Measurements from ENCODE around the gene ENKUR. TPM values are rescaled to one million over a fixed set of nuclear protein-coding genes. Genes with fewer than 3 reads are reported as not detected.

Gene ENKUR
- total RNA-seq, 1 experiment from 2014 or later: not detected

DNA sequence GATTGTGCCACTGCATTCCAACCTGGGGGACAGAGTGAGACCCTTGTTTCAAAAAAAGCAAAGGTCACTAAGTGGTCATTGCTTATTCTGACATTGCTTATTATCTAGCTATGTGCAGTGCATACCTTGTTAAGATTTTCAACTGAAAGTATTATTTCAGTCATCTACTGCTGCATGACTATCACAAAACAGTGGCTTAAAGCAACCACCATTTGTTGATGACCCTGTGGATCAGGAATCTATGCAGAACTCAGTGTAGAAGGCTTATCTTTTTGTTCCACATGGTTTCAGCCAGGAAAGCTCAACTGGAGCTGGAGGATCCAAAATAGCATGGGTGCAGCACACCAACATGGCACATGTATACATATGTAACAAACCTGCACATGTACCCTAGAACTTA, 23.6 kb upstream of the ENKUR start:
- H3K9me2 ChIP-seq (replicated peaks; ENCODE audit: insufficient read depth, low read length): no peaks in the 10 kb centered on the region
- H3K9me3 ChIP-seq (ENCODE audit: low read length): peaks cover 13% of the 10 kb centered on the region; the same call in 1 of the 2 replicates
- no peak overlapping the region for H3K27ac ChIP-seq (ENCODE audit: low read length)
- H3K79me2 ChIP-seq (ENCODE audit: low read length): no peaks in the 10 kb centered on the region
- H3K9ac ChIP-seq (ENCODE audit: low read length): no peak overlapping the region
- no peaks in the 10 kb centered on the region for H3K4me1 ChIP-seq (ENCODE audit: low read length)
- H3K4me3 ChIP-seq (ENCODE audit: low read length): no peak overlapping the region
- H2AFZ ChIP-seq (ENCODE audit: low read length): no peak overlapping the region
- no peaks in the 10 kb centered on the region for H3K36me3 ChIP-seq (ENCODE audit: insufficient read depth, low read length)
- no peak overlapping the region for H3K4me2 ChIP-seq (ENCODE audit: low read depth, low read length, poor library complexity, severe bottlenecking)
- no peaks in the 10 kb centered on the region for H3K27me3 ChIP-seq (ENCODE audit: low read length)
- H4K20me1 ChIP-seq (ENCODE audit: insufficient read depth, low read depth, low read length): no peaks in the 10 kb centered on the region
- no peak for DNase-seq

DNA sequence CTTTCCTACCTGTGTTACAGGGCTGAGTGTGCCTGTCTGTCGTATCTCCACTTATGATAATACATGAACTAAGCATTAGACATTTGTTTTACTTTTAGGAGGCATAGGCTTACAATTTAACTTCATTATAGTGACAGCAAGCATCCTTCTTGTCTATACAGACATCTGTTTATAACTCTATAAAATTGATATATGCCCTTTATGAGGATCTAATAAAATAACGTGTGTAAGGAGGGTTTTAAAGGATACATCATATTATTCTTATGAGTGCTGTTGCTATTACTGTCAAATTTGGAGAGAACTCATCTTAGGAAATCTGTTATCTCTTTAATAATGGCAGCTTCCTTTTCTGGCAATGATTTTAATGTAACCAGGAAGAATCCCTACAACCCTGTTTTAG, 22.4 kb upstream of the ENKUR start:
- H3K79me2 ChIP-seq (ENCODE audit: low read length): no peaks in the 10 kb centered on the region

DNA sequence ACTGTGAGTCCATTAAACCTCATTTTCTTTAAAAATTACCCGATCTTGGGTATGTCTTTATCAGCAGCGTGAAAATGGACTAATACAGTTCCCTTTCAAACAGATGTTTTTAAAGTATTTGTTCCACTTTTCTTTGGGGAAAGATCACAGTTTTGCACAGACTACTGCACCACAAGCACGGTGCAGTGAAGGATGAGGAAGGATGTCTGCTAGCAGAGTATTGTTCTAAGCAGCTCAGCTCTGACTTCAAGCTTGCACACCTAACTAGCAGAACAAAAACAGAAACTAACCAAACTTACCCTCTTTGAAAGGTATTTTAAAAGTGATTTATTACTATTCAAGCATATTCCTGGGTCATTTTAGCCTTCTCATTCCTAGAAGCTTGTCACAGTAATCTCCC, 20.4 kb upstream of the ENKUR start:
- Histone ChIP-seq H3K27me3 (ENCODE audit: low read length) (no peaks in the 10 kb centered on the region), H3K9me3 (ENCODE audit: low read length) (peaks cover 5% of the 10 kb centered on the region; the same call in 1 of the 2 replicates), H4K20me1 (ENCODE audit: insufficient read depth, low read depth, low read length) (no peaks in the 10 kb centered on the region), H3K4me2 (ENCODE audit: low read depth, low read length, poor library complexity, severe bottlenecking) (no peak overlapping the region), H2AFZ (ENCODE audit: low read length) (no peak overlapping the region), H3K9me2 (replicated peaks; ENCODE audit: insufficient read depth, low read length) (no peaks in the 10 kb centered on the region), H3K79me2 (ENCODE audit: low read length) (no peaks in the 10 kb centered on the region), H3K4me1 (ENCODE audit: low read length) (no peaks in the 10 kb centered on the region), H3K36me3 (ENCODE audit: insufficient read depth, low read length) (no peaks in the 10 kb centered on the region), H3K27ac (ENCODE audit: low read length) (no peak overlapping the region), H3K9ac (ENCODE audit: low read length) (no peak overlapping the region), H3K4me3 (ENCODE audit: low read length) (no peak overlapping the region)
- no peak for DNase-seq

More for the DNA sequence above, 22.4 kb upstream of the ENKUR start:
- no peaks in the 10 kb centered on the region for H3K4me1 ChIP-seq (ENCODE audit: low read length)
- no peaks in the 10 kb centered on the region for H3K27me3 ChIP-seq (ENCODE audit: low read length)
- no peaks in the 10 kb centered on the region for H3K36me3 ChIP-seq (ENCODE audit: insufficient read depth, low read length)
- H3K4me2 ChIP-seq (ENCODE audit: low read depth, low read length, poor library complexity, severe bottlenecking): no peak overlapping the region
- no peaks in the 10 kb centered on the region for H4K20me1 ChIP-seq (ENCODE audit: insufficient read depth, low read depth, low read length)
- H3K4me3 ChIP-seq (ENCODE audit: low read length): no peak overlapping the region
- H2AFZ ChIP-seq (ENCODE audit: low read length): no peak overlapping the region
- H3K27ac ChIP-seq (ENCODE audit: low read length): no peak overlapping the region
- no peak for DNase-seq
- H3K9ac ChIP-seq (ENCODE audit: low read length): no peak overlapping the region
- no peaks in the 10 kb centered on the region for H3K9me2 ChIP-seq (replicated peaks; ENCODE audit: insufficient read depth, low read length)
- peaks cover 9% of the 10 kb centered on the region; the same call in 1 of the 2 replicates for H3K9me3 ChIP-seq (ENCODE audit: low read length)

DNA sequence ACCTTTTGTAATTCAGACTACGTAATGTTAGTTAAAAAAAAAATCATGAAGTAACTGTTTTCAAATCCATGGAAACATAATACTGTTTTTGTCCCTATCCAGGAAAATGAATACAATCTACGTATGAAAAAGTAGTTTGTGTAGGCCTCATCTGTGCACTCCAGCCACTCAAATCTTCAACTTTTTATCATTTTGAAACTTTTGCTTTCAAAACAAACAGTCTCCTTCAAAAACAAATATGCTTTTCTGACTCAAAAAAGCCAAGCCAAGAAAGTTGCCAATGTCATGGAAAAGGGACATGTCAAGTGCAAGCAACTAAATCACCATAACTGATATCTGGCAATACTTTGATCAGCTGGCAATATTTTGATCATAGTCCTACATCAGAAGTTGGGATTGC, 13.6 kb upstream of the ENKUR start:
- no peaks in the 10 kb centered on the region for H3K4me1 ChIP-seq (ENCODE audit: low read length)
- H3K9me2 ChIP-seq (replicated peaks; ENCODE audit: insufficient read depth, low read length): no peaks in the 10 kb centered on the region
- no peak overlapping the region for H3K4me3 ChIP-seq (ENCODE audit: low read length)
- no peak overlapping the region for H3K27ac ChIP-seq (ENCODE audit: low read length)
- H3K36me3 ChIP-seq (ENCODE audit: insufficient read depth, low read length): no peaks in the 10 kb centered on the region
- no peaks in the 10 kb centered on the region for H4K20me1 ChIP-seq (ENCODE audit: insufficient read depth, low read depth, low read length)
- no peak overlapping the region for H3K9ac ChIP-seq (ENCODE audit: low read length)
- peaks cover 5% of the 10 kb centered on the region; the same call in 1 of the 2 replicates for H3K9me3 ChIP-seq (ENCODE audit: low read length)
- H3K27me3 ChIP-seq (ENCODE audit: low read length): no peaks in the 10 kb centered on the region
- H3K4me2 ChIP-seq (ENCODE audit: low read depth, low read length, poor library complexity, severe bottlenecking): no peak overlapping the region
- no peak overlapping the region for H2AFZ ChIP-seq (ENCODE audit: low read length)
- no peaks in the 10 kb centered on the region for H3K79me2 ChIP-seq (ENCODE audit: low read length)
- DNase-seq: no peak

DNA sequence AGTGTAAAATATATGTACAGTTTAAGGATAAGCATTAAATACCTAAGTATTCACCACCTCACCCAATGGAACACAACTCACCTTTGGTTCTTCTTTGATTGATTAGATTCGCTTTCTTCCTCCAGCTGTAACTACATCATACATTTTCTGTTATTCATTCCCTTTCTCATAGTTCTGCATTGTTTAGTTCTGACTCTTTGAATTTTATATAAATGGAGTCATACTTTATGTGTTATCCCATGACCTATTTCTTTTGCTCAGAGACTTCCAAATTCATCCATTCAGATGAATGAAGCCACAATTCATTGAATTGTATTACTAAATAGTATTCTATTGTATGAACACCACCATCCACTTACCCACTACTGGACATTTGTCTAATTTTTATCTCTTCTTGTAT, 12.8 kb upstream of the ENKUR start:
- no peaks in the 10 kb centered on the region for H3K36me3 ChIP-seq (ENCODE audit: insufficient read depth, low read length)
- H2AFZ ChIP-seq (ENCODE audit: low read length): no peak overlapping the region
- H3K9ac ChIP-seq (ENCODE audit: low read length): no peak overlapping the region
- no peaks in the 10 kb centered on the region for H4K20me1 ChIP-seq (ENCODE audit: insufficient read depth, low read depth, low read length)
- H3K27me3 ChIP-seq (ENCODE audit: low read length): no peaks in the 10 kb centered on the region
- DNase-seq: no peak
- H3K4me3 ChIP-seq (ENCODE audit: low read length): no peak overlapping the region
- no peak overlapping the region for H3K4me2 ChIP-seq (ENCODE audit: low read depth, low read length, poor library complexity, severe bottlenecking)
- H3K9me2 ChIP-seq (replicated peaks; ENCODE audit: insufficient read depth, low read length): no peaks in the 10 kb centered on the region
- no peak overlapping the region for H3K27ac ChIP-seq (ENCODE audit: low read length)
- peaks cover 5% of the 10 kb centered on the region; the same call in 1 of the 2 replicates for H3K9me3 ChIP-seq (ENCODE audit: low read length)
- H3K79me2 ChIP-seq (ENCODE audit: low read length): no peaks in the 10 kb centered on the region
- H3K4me1 ChIP-seq (ENCODE audit: low read length): no peaks in the 10 kb centered on the region

DNA sequence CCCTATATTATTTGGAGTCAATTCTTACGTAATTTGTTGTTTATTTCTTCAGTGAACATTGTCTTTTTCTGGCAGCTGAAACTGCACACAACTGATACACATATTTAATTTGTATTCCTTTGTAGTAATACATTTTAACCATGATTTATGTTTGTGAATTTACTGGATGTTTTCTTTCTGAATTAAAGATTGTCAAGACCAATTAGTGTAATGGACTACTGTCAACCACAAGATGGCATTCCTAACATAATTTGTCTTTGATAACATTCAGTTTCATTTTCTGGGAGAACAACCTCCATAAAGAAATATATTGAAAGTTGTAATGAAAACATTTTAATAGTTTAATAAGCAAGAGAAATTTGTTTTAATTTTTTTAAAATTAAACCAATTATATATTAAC, 10.5 kb upstream of the ENKUR start:
- H3K9me3 ChIP-seq (ENCODE audit: low read length): peaks cover 13% of the 10 kb centered on the region
- H4K20me1 ChIP-seq (ENCODE audit: insufficient read depth, low read depth, low read length): no peaks in the 10 kb centered on the region
- no peaks in the 10 kb centered on the region for H3K79me2 ChIP-seq (ENCODE audit: low read length)
- H3K27me3 ChIP-seq (ENCODE audit: low read length): no peaks in the 10 kb centered on the region
- H3K4me2 ChIP-seq (ENCODE audit: low read depth, low read length, poor library complexity, severe bottlenecking): no peak overlapping the region
- H3K36me3 ChIP-seq (ENCODE audit: insufficient read depth, low read length): no peaks in the 10 kb centered on the region
- H3K9ac ChIP-seq (ENCODE audit: low read length): no peak overlapping the region
- no peak for DNase-seq
- no peak overlapping the region for H3K4me3 ChIP-seq (ENCODE audit: low read length)
- no peaks in the 10 kb centered on the region for H3K9me2 ChIP-seq (replicated peaks; ENCODE audit: insufficient read depth, low read length)
- no peak overlapping the region for H3K27ac ChIP-seq (ENCODE audit: low read length)
- no peaks in the 10 kb centered on the region for H3K4me1 ChIP-seq (ENCODE audit: low read length)
- H2AFZ ChIP-seq (ENCODE audit: low read length): no peak overlapping the region

DNA sequence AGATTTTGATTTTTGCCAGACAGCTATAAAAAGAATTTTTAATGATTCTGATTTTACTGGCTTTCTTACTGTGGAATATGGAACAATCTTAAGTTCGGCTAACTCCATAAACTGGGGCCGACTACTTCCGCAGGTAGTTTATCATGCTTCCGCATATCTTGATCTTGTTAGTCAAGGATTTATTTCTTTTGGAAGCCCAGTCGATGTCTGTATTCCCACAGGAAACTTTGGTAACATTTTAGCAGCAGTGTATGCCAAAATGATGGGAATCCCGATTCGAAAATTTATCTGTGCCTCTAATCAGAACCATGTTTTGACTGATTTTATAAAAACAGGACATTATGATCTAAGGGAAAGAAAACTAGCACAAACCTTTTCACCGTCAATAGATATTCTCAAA, 8.6 kb upstream of the ENKUR start:
- Histone ChIP-seq H3K79me2 (ENCODE audit: low read length) (no peaks in the 10 kb centered on the region), H3K4me3 (ENCODE audit: low read length) (no peak overlapping the region), H3K9ac (ENCODE audit: low read length) (no peak overlapping the region), H3K27me3 (ENCODE audit: low read length) (no peaks in the 10 kb centered on the region), H3K27ac (ENCODE audit: low read length) (no peak overlapping the region), H3K9me2 (replicated peaks; ENCODE audit: insufficient read depth, low read length) (no peaks in the 10 kb centered on the region), H4K20me1 (ENCODE audit: insufficient read depth, low read depth, low read length) (no peaks in the 10 kb centered on the region), H3K4me2 (ENCODE audit: low read depth, low read length, poor library complexity, severe bottlenecking) (no peak overlapping the region), H3K9me3 (ENCODE audit: low read length) (peaks cover 13% of the 10 kb centered on the region), H2AFZ (ENCODE audit: low read length) (no peak overlapping the region), H3K36me3 (ENCODE audit: insufficient read depth, low read length) (no peaks in the 10 kb centered on the region), H3K4me1 (ENCODE audit: low read length) (no peaks in the 10 kb centered on the region)
- no peak for DNase-seq

DNA sequence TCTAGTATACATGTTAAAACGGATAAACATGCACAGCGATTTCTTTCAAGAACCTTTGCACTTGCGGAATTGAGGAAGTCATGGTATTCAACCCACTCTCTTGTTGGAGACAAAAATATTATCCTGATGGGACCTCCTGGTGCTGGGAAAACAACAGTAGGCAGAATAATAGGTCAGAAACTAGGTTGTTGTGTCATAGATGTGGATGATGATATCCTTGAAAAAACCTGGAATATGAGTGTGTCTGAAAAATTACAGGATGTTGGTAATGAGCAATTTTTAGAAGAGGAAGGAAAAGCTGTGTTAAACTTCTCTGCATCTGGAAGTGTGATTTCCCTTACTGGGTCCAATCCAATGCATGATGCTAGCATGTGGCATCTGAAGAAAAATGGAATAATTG, 7.3 kb upstream of the ENKUR start:
- no peaks in the 10 kb centered on the region for H4K20me1 ChIP-seq (ENCODE audit: insufficient read depth, low read depth, low read length)
- no peaks in the 10 kb centered on the region for H3K79me2 ChIP-seq (ENCODE audit: low read length)
- no peaks in the 10 kb centered on the region for H3K36me3 ChIP-seq (ENCODE audit: insufficient read depth, low read length)
- H3K4me3 ChIP-seq (ENCODE audit: low read length): no peak overlapping the region
- H3K27me3 ChIP-seq (ENCODE audit: low read length): no peaks in the 10 kb centered on the region
- H3K9me2 ChIP-seq (replicated peaks; ENCODE audit: insufficient read depth, low read length): no peaks in the 10 kb centered on the region
- no peaks in the 10 kb centered on the region for H3K4me1 ChIP-seq (ENCODE audit: low read length)
- H3K4me2 ChIP-seq (ENCODE audit: low read depth, low read length, poor library complexity, severe bottlenecking): no peak overlapping the region
- no peak overlapping the region for H3K27ac ChIP-seq (ENCODE audit: low read length)
- DNase-seq: no peak
- H2AFZ ChIP-seq (ENCODE audit: low read length): no peak overlapping the region
- H3K9ac ChIP-seq (ENCODE audit: low read length): no peak overlapping the region
- peaks cover 8% of the 10 kb centered on the region for H3K9me3 ChIP-seq (ENCODE audit: low read length)

DNA sequence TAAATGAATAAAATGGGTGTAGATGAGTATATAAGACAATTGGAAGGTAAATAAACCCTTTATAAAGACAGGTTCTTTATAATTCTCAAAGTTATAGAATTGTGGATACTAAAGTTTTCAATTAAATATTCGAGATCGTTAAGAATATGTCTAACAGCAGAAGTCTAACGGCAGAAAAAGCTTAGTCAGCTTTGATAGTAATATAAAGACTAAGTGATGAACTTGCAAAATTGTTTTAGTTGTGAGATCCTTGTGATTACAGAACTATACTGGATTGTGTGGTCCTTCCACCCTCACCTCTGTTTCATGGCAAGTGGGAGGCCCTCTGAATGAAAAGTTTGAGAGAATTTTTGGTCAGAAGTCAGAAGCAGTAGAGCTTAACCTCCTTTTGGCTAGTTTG, 2.7 kb upstream of the ENKUR start:
- H2AFZ ChIP-seq (ENCODE audit: low read length): no peak overlapping the region

More for the DNA sequence above, 2.7 kb upstream of the ENKUR start:
- Histone ChIP-seq H3K27me3 (ENCODE audit: low read length) (no peaks in the 10 kb centered on the region), H3K27ac (ENCODE audit: low read length) (no peak overlapping the region), H4K20me1 (ENCODE audit: insufficient read depth, low read depth, low read length) (no peaks in the 10 kb centered on the region), H3K4me3 (ENCODE audit: low read length) (no peak overlapping the region), H3K9me2 (replicated peaks; ENCODE audit: insufficient read depth, low read length) (no peaks in the 10 kb centered on the region), H3K4me2 (ENCODE audit: low read depth, low read length, poor library complexity, severe bottlenecking) (no peak overlapping the region), H3K4me1 (ENCODE audit: low read length) (no peaks in the 10 kb centered on the region), H3K9me3 (ENCODE audit: low read length) (peaks cover 10% of the 10 kb centered on the region), H3K79me2 (ENCODE audit: low read length) (no peaks in the 10 kb centered on the region), H3K36me3 (ENCODE audit: insufficient read depth, low read length) (no peaks in the 10 kb centered on the region), H3K9ac (ENCODE audit: low read length) (no peak overlapping the region)
- DNase-seq: no peak

Data from Karpas-422 (cell line).